SHP77 treated with DMSO at 0.1 percent for 48 hours (cell line): ENCODE results near the gene MCEE.
"Not testable (repeated sequence)": the region's sequence is repeated elsewhere in the genome, so short reads cannot be mapped to it uniquely, and the experiment has no call there.

Experiments
- DNase-seq: peaks from one replicate; lab custom pipeline; 2025; lab: John Stamatoyannopoulos, UW

The MCEE gene

GRCh38 chr2:71126957-71127356 lies 3.1 kb downstream of the MCEE start:
- DNase-seq: no peak

GRCh38 chr2:71125506-71126294 lies 4.3 kb downstream of the MCEE start:
- no peak for DNase-seq

GRCh38 chr2:71122387-71123298 lies 7.4 kb downstream of the MCEE start:
- DNase-seq: no peak

- DNase-seq: no peak
These were observed 8.6 kb downstream of the MCEE start for GRCh38 chr2:71121479-71121878.

- DNase-seq: no peak
These were observed 9.8 kb downstream of the MCEE start for GRCh38 chr2:71120195-71120594.

GRCh38 chr2:71117063-71117462 lies 13.0 kb downstream of the MCEE start:
- no peak for DNase-seq

GRCh38 chr2:71113843-71114242 lies 16.2 kb downstream of the MCEE start:
- DNase-seq: no peak

- no peak for DNase-seq
These were observed 21.9 kb downstream of the MCEE start for GRCh38 chr2:71108091-71108490.

- not testable (repeated sequence) for DNase-seq
These were observed 23.6 kb downstream of the MCEE start for GRCh38 chr2:71106463-71106862.

GRCh38 chr2:71103809-71104208 lies 26.2 kb downstream of the MCEE start:
- DNase-seq: no peak

GRCh38 chr2:71102981-71103681 lies 26.9 kb downstream of the MCEE start:
- no peak for DNase-seq

- DNase-seq: no peak
These were observed 28.4 kb downstream of the MCEE start for GRCh38 chr2:71101656-71102055.

- DNase-seq: peak; percentile 59
These were observed 29.6 kb downstream of the MCEE start for GRCh38 chr2:71100195-71100964.

GRCh38 chr2:71092491-71093260 lies 37.4 kb downstream of the MCEE start:
- not testable (repeated sequence) for DNase-seq

GRCh38 chr2:71091808-71092207 lies 38.2 kb downstream of the MCEE start:
- DNase-seq: not testable (repeated sequence)

GRCh38 chr2:71089475-71089874 lies 40.6 kb downstream of the MCEE start:
- not testable (repeated sequence) for DNase-seq

- not testable (repeated sequence) for DNase-seq
These were observed 44.6 kb downstream of the MCEE start for GRCh38 chr2:71085325-71086003.

- DNase-seq: not testable (repeated sequence)
These were observed 46.2 kb downstream of the MCEE start for GRCh38 chr2:71083752-71084312.

GRCh38 chr2:71083297-71083696 lies 46.7 kb downstream of the MCEE start:
- DNase-seq: not testable (repeated sequence)
